GM12892 (cell line): ENCODE data around the gene ASB9.
"Not testable (repeated sequence)": the region's sequence is repeated elsewhere in the genome, so short reads cannot be mapped to it uniquely, and the experiment has no call there.

ENCODE experiments used
- POLR2A ChIP-seq: IDR thresholded peaks from 2 replicates; pipeline ENCODE4 v1.6.1; 2011; ENCODE audit warnings: low read depth, low read length, control low read depth
- POLR2AphosphoS5 ChIP-seq: IDR thresholded peaks from 2 replicates; pipeline ENCODE4 v1.6.1; 2011; ENCODE audit warnings: low read depth, low read length, control low read depth
- TAF1 ChIP-seq: IDR thresholded peaks from 2 replicates; pipeline ENCODE4 v1.6.1; 2011; ENCODE audit warnings: low read depth, mild to moderate bottlenecking, control low read depth, low read length, borderline replicate concordance

DNA sequence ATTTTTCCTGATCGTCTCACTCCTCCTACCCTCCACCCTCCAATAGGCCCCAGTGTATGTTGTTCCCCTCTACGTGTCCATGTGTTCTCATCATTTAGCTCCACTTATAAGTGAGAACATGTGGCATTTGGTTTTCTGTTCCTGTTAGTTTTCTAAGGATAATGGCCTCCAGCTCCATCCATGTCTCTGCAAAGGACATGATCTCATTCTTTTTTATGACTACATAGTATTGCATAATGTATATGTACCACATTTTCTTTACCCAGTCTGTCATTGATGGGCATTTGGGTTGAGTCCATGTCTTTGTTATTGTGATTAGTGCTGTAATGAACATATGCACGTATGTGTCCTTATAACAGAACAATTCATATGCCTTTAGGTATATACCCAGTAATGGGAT lies 36.0 kb upstream of the ASB9 start:
- not testable (repeated sequence) for TF ChIP-seq POLR2AphosphoS5, POLR2A, TAF1
